WTC11 (cell line): Measurements from ENCODE around the gene LAMC3. TPM values are rescaled to one million over a fixed set of nuclear protein-coding genes. Genes with fewer than 3 reads are reported as not detected.

Experiments used
- ATAC-seq: fragments of 200-7000 bp; cut with Tn5 transposase; 2 replicates; pipeline ENCODE4 v1.10.0; 2021; ENCODE audit warnings: mild to moderate bottlenecking, moderate library complexity
- Bru-seq: library from RNA; stranded (reverse); fragments of 400-500 nt; gene quantifications from one replicate; lab custom pipeline; 2021; lab: Mats Ljungman, UMichigan
- CTCF ChIA-PET: fragments of 300-600 bp; sonication (Branson Sonifier 250); formaldehyde crosslinking; loops from one replicate; lab custom pipeline; 2021; ENCODE audit warnings: antibody characterized with exemption; lab: Charles Lee
- POLR2A ChIA-PET: fragments of 350-600 bp; sonication (Branson Sonifier 250); formaldehyde crosslinking; loops from one replicate; lab custom pipeline; 2021; ENCODE audit warnings: antibody characterized with exemption; lab: Charles Lee
- DNase-seq: peaks from one replicate; pipeline ENCODE4 v3.0.0; 2021; ENCODE audit warnings: low spot score
- H3K27ac Mint-ChIP-seq: 2 replicates; pipeline ENCODE4 v1.8.0; 2021; ENCODE audit warnings: mixed read lengths
- H3K27me3 Mint-ChIP-seq: 2 replicates; pipeline ENCODE4 v1.8.0; 2021; ENCODE audit warnings: low read depth, mild to moderate bottlenecking, moderate library complexity, mixed read lengths
- H3K36me3 Mint-ChIP-seq: 2 replicates; pipeline ENCODE4 v1.8.0; 2021; ENCODE audit warnings: mixed read lengths
- H3K4me1 Mint-ChIP-seq: 2 replicates; pipeline ENCODE4 v1.8.0; 2022; ENCODE audit warnings: mixed read lengths
- H3K4me3 Mint-ChIP-seq: 2 replicates; pipeline ENCODE4 v1.8.0; 2021; ENCODE audit warnings: mild to moderate bottlenecking, moderate library complexity, mixed read lengths
- H3K9me3 Mint-ChIP-seq: 2 replicates; pipeline ENCODE4 v1.8.0; 2021; ENCODE audit warnings: mixed read lengths
- ATF1 ChIP-seq: sonication (generic); formaldehyde crosslinking; IDR thresholded peaks from 2 replicates; pipeline ENCODE4 v1.8.1; 2023; ENCODE audit warnings: mild to moderate bottlenecking, moderate library complexity, missing genetic modification reagents
- ATF3 ChIP-seq: sonication (generic); formaldehyde crosslinking; conservative IDR thresholded peaks from 2 replicates; pipeline ENCODE4 v1.8.1; 2022; ENCODE audit warnings: mild to moderate bottlenecking, missing genetic modification reagents
- CBFB ChIP-seq: sonication (generic); formaldehyde crosslinking; IDR thresholded peaks from 2 replicates; pipeline ENCODE4 v1.8.1; 2022; ENCODE audit warnings: mild to moderate bottlenecking, low read depth, missing genetic modification reagents
- ELF4 ChIP-seq: sonication (generic); formaldehyde crosslinking; IDR thresholded peaks from 2 replicates; pipeline ENCODE4 v1.8.1; 2022; ENCODE audit warnings: low read depth, mild to moderate bottlenecking, moderate library complexity, missing genetic modification reagents
- ERG ChIP-seq: fragments of 250-450 bp; sonication (Bioruptor Pico); IDR thresholded peaks from 2 replicates; pipeline ENCODE4 v1.8.0; 2021; ENCODE audit warnings: mild to moderate bottlenecking
- FOXP4 ChIP-seq: sonication (generic); formaldehyde crosslinking; IDR thresholded peaks from 2 replicates; pipeline ENCODE4 v1.8.0; 2022; ENCODE audit warnings: mild to moderate bottlenecking, missing genetic modification reagents
- HMGXB4 ChIP-seq: sonication (generic); formaldehyde crosslinking; IDR thresholded peaks from 2 replicates; pipeline ENCODE4 v1.8.1; 2023; ENCODE audit warnings: mild to moderate bottlenecking, moderate library complexity, missing genetic modification reagents
- IRF1 ChIP-seq: sonication (generic); formaldehyde crosslinking; IDR thresholded peaks from 2 replicates; pipeline ENCODE4 v1.8.0; 2023; ENCODE audit warnings: missing genetic modification reagents
- IRF2 ChIP-seq: sonication (generic); formaldehyde crosslinking; IDR thresholded peaks from 2 replicates; pipeline ENCODE4 v1.8.0; 2022; ENCODE audit warnings: low read depth, missing genetic modification reagents, borderline replicate concordance
- JUN ChIP-seq: sonication (generic); formaldehyde crosslinking; IDR thresholded peaks from 2 replicates; pipeline ENCODE4 v1.8.0; 2023; ENCODE audit warnings: mild to moderate bottlenecking, missing genetic modification reagents
- NFE2L1 ChIP-seq: sonication (generic); formaldehyde crosslinking; IDR thresholded peaks from 2 replicates; pipeline ENCODE4 v1.8.1; 2023; ENCODE audit warnings: missing genetic modification reagents
- PRRX2 ChIP-seq: fragments of 250-450 bp; sonication (Bioruptor Pico); IDR thresholded peaks from 2 replicates; pipeline ENCODE4 v1.8.0; 2021; ENCODE audit warnings: mild to moderate bottlenecking
- RELA ChIP-seq: sonication (generic); formaldehyde crosslinking; IDR thresholded peaks from 2 replicates; pipeline ENCODE4 v1.8.1; 2022; ENCODE audit warnings: missing genetic modification reagents, mild to moderate bottlenecking, borderline replicate concordance
- SMAD4 ChIP-seq: sonication (generic); formaldehyde crosslinking; IDR thresholded peaks from 2 replicates; pipeline ENCODE4 v1.8.0; 2022; ENCODE audit warnings: mild to moderate bottlenecking, missing genetic modification reagents
- TEAD4 ChIP-seq: sonication (generic); formaldehyde crosslinking; IDR thresholded peaks from 2 replicates; pipeline ENCODE4 v1.8.0; 2022; ENCODE audit warnings: mild to moderate bottlenecking, missing genetic modification reagents
- ZBTB43 ChIP-seq: sonication (generic); formaldehyde crosslinking; IDR thresholded peaks from 2 replicates; pipeline ENCODE4 v1.8.1; 2023; ENCODE audit warnings: mild to moderate bottlenecking, missing genetic modification reagents
- ZNF121 ChIP-seq: sonication (generic); formaldehyde crosslinking; IDR thresholded peaks from 2 replicates; pipeline ENCODE4 v1.8.0; 2023; ENCODE audit warnings: missing genetic modification reagents
- ZNF317 ChIP-seq: sonication (generic); formaldehyde crosslinking; IDR thresholded peaks from 2 replicates; pipeline ENCODE4 v1.8.1; 2023; ENCODE audit warnings: low read depth, mild to moderate bottlenecking, moderate library complexity, missing genetic modification reagents, borderline replicate concordance
- ZNF416 ChIP-seq: fragments of 250-450 bp; sonication (Bioruptor Pico); IDR thresholded peaks from 2 replicates; pipeline ENCODE4 v1.9.0; 2021; ENCODE audit warnings: mild to moderate bottlenecking, inconsistent platforms
- ZNF512 ChIP-seq: sonication (generic); formaldehyde crosslinking; IDR thresholded peaks from 2 replicates; pipeline ENCODE4 v1.8.1; 2022; ENCODE audit warnings: missing genetic modification reagents, borderline replicate concordance
- ZNF532 ChIP-seq: fragments of 250-450 bp; sonication (Bioruptor Pico); IDR thresholded peaks from 2 replicates; pipeline ENCODE4 v1.9.0; 2021; ENCODE audit warnings: mild to moderate bottlenecking, borderline replicate concordance
- ZNF671 ChIP-seq: fragments of 250-450 bp; sonication (Bioruptor Pico); IDR thresholded peaks from 2 replicates; pipeline ENCODE4 v1.8.0; 2021; ENCODE audit warnings: mild to moderate bottlenecking
- long read RNA-seq, 3 experiments: library from RNA in 1 of 3; library from capped mRNA in 1 of 3; library from polyadenylated mRNA in 1 of 3; unstranded in 2 of 3; stranded (forward) in 1 of 3; transcript quantifications; one replicate each; pipeline ENCODE4 v2.0.0, GENCODE V29; 2021
- total RNA-seq: library from RNA; stranded (reverse); gene quantifications from 3 replicates; pipeline ENCODE4 v1.2.3, GENCODE V29; 2021

The LAMC3 gene
- total RNA-seq (35.9 to 50.9 TPM (median 36.0 TPM) in 3 replicates), Bru-seq, nascent RNA (percentile 48 among the genes with signal in this experiment)
- long read RNA-seq, experiment 1, full-length matches to known transcripts: 83 of 156 reads
- long read RNA-seq, experiment 1, partial matches to known transcripts: 38 of 156 reads
- long read RNA-seq, experiment 1, other reads (novel, unspliced or antisense): 35 of 156 reads
- long read RNA-seq, experiment 2, full-length matches to known transcripts: 3 of 41 reads
- long read RNA-seq, experiment 2, partial matches to known transcripts: 24 of 41 reads
- long read RNA-seq, experiment 2, other reads (novel, unspliced or antisense): 14 of 41 reads
- long read RNA-seq, experiment 3, partial matches to known transcripts: 0 of 3 reads
- long read RNA-seq, experiment 3, other reads (novel, unspliced or antisense): 3 of 3 reads

- Mint-ChIP-seq H3K4me3 (peak within 1 kb of the TSS; percentile 64), H3K36me3 (no peaks in the 10 kb centered on the region), H3K4me1 (peaks cover 30% of the 10 kb centered on the region), H3K27me3 (peaks cover 16% of the 10 kb centered on the region), H3K9me3 (no peaks in the 10 kb centered on the region), H3K27ac (no peak within 1 kb of the TSS)
- POLR2A ChIA-PET: no interaction called here
- DNase-seq: peak; percentile 58
- CTCF ChIA-PET: interaction anchor here (0.5 to 3.5 kb wide), 7 partner anchors 9 to 414 kb away, joined by 3 to 30 read pairs (median 6); no protein-coding TSS in a partner anchor
- peak; percentile 66 for ATAC-seq
- TF ChIP-seq PRRX2 (CRISPR knock-in tag): no peak
- TF ChIP-seq ELF4 (CRISPR knock-in tag): no peak
- peak; percentile 91; the same call in 1 of the 2 replicates for TF ChIP-seq JUN (CRISPR knock-in tag)
- TF ChIP-seq ZNF532 (CRISPR knock-in tag): no peak
- TF ChIP-seq ZNF671 (CRISPR knock-in tag): no peak
- TF ChIP-seq ZNF317 (CRISPR knock-in tag): no peak
- TF ChIP-seq ZBTB43 (CRISPR knock-in tag): no peak
- TF ChIP-seq ATF1 (CRISPR knock-in tag): no peak
- TF ChIP-seq ATF3: no peak
- TF ChIP-seq FOXP4 (CRISPR knock-in tag): peak; percentile 88
- no peak for TF ChIP-seq CBFB (CRISPR knock-in tag)
- TF ChIP-seq HMGXB4 (CRISPR knock-in tag): no peak; the same call in 1 of the 2 replicates
- TF ChIP-seq ZNF512: no peak
- TF ChIP-seq RELA (CRISPR knock-in tag): peak; percentile 89; the same call in 1 of the 2 replicates
- no peak for TF ChIP-seq TEAD4 (CRISPR knock-in tag)
- TF ChIP-seq IRF1: peak; percentile 90
- no peak; the same call in 1 of the 2 replicates for TF ChIP-seq ZNF121 (CRISPR knock-in tag)
- TF ChIP-seq SMAD4: no peak
- TF ChIP-seq IRF2: no peak
- no peak for TF ChIP-seq ZNF416
- peak; percentile 74; the same call in 1 of the 2 replicates for TF ChIP-seq NFE2L1 (CRISPR knock-in tag)
- no peak for TF ChIP-seq ERG (CRISPR knock-in tag)
These were observed at the start of gene LAMC3 for GRCh38 chr9:131008909-131009618. Gene LAMC3, plus strand, starts transcription at chr9:131009174. Its CDS starts 41 bp downstream, at chr9:131009215.
